HUDEP-2 (cell line): ENCODE measurements around the gene AGMO.
"Not testable (repeated sequence)": the region's sequence is repeated elsewhere in the genome, so short reads cannot be mapped to it uniquely, and the experiment has no call there.

Experiments used
- DNase-seq, 76 experiments: peaks; one replicate each; lab custom pipeline; 2025; ENCODE audit not compliant: unreplicated experiment in 76 of 76; lab: John Stamatoyannopoulos, UW

The AGMO gene

DNA sequence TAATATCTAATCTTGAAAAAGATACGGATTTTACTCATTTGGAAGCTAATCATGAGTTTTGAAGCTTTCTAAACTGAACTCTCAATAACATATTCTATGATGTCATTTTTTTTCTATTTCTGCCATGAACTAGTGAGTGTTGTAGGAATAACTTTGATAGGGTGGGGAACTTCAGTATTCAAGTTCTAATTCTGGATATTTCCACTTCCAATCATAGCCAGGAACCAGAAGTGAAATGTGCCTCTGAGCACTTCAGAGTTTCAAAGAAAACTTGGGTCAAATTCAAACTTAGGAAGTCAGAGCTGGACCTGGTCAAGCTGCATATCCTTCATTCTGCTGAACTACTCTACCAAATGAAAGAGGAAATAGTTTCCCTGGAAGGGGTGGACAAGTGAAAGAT is 847 bp downstream of the AGMO start:
- DNase-seq, result no peak

- no peak for DNase-seq
Observed at GRCh38 chr7:15559416-15559928, 2.3 kb downstream of the AGMO start.

DNA sequence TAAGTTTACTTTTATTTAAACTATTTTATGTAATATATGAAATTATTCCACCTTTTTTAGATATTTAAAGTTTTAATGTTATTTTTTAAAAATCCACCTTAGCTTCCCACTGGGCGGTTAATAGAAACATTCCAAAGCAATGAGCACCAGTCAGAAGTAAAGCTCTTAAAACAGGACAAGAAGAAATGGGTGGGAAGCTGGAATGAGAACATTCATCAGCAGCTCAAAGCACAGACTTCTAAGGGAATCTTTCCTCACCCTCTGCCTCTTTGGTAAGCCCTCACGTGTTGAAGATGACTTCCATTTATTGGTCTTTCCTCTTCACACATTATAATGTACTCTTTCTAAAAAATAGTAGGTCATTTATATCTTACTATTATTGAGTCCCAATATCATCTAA is 3.1 kb downstream of the AGMO start:
- DNase-seq, result no peak

DNA sequence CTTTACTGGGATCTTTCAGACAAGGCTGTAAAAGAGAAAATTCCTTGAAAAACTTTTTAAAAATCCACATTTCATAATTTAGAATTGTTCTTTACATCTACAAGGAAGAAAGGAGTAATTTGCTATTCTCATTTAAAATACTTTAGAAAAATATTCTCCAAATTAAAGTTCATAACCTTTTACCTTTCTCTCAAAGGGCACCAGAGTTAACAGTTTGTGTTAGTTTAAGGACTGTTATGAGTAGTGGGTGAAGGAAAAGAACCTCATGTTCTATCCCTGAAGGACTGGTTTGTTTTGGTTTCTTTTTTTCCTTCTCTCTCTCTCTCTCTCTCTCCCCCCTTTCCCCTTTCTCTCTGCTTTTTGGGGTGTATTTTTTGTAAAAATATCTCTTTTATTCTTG is 4.1 kb downstream of the AGMO start:
- DNase-seq, result no peak

GRCh38 chr7:15557186-15557585 is 4.6 kb downstream of the AGMO start:
- DNase-seq, result no peak

DNA sequence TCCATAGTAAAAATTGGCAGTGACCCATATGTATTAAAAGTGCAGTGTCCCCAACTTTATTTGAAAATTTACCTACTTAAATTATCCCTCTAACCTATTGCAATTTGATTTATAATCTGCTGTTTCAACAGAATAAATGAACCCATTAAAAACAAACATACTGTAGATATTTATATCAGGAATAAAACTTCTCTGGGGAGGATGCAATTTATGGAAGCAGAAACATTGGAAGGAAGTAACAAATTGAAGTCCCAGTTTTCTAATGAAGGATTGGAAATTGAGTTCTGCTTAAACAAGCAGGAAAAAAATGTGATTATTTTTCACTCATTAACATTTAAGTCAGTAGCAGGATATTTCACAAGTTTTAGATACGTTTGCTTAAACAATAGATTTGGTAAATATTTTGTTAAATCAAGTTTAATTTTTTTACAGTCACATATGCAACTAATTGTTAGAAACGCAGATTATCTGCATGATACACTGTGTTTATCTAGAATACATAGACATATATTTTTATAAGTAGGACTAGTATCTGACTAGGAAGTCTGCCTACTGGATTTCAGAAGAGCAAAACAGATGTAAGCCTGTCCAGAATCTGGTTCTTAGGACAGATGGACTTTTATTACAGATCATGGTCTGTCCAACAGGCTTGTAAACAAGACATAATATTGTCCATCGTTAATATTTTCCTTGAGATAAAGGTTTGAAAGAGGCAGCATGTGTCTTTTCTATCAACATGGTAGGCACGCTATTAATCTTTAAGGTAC is 5.3 kb downstream of the AGMO start:
- DNase-seq, result no peak

GRCh38 chr7:15555381-15555859 is 6.4 kb downstream of the AGMO start:
- no peak for DNase-seq

DNA sequence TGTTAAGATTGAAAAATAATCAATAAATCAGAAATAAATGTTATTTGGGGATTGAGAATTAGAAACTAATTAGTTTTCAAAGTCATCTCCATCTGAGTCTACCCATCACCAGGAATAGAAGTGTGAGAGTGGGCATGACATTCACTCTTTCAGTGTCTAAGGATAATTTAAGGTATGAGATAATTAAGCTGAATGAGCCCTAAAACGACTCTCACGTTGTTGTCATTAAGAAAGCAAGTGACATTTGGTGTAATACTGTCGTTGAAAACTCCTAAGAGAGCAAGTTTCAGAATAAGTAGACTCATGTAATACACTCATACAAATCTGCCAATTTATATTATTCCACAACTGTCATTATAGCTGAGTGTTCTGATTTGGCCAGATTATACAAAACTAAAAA is 7.1 kb downstream of the AGMO start:
- DNase-seq, result no peak

DNA sequence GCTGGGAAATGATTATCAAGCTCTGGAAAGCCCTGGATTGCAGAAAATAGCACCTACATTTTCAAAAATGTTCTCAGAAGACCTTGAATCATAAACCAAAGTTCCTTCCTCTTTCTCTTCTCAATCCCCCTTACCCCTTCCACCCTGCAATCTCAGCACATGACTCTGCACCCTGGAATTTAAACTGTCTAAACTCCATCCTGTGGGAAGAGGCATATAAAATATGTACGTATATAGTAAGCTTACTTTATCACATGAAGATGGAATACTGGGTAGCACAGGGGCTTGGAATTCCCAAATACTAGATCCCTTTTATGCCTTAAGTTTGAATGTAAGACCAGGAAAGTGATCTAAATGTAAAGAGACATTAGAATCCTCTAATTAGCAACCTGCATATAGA is 7.7 kb downstream of the AGMO start:
- DNase-seq, result no peak

GRCh38 chr7:15547320-15547719 is 14.5 kb downstream of the AGMO start:
- not testable (repeated sequence) for DNase-seq

DNA sequence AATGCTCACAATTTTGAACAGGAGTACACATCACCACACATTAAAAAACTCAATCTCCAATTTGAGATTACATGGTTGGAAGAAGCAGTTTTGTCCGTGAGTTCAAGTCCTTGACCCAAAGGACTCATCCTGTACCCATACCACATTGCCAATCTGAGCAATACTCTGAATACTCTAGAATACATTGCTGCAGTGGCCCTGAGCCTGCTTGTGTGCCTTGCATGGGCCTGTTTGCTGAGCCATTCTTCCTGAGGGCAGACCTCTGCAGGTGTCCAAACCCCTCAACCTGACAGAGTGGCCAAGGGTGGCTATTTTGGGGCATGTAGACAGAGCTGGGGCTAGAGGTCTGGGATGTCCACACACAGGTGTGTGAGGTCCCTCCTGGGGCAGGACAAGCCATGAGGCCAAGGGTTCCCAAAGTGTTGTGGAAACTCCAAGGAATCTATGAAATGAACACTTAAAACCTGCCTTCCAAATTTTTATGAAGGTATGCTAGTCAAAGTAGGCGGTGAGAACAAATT is 15.5 kb downstream of the AGMO start:
- no peak for DNase-seq

GRCh38 chr7:15544050-15544449 is 17.8 kb downstream of the AGMO start:
- DNase-seq, result no peak

DNA sequence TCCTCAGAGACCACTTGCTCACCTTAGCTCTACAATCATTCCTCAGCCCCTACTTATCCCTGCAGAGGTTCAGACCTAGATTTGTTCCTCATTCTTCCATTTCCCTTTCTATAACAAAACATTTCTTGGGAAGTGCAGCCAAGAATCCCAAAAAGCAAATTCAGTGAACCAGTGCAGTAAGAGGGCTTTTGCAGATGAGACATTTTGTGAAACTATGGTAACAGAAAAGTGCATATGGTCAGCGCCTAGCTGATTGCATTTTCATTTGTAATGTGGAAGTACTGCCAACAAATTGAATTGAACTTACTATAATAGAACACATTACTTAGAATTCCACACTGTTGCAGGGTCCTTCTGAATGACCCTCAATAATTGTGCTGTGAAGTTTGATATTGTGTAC is 18.6 kb downstream of the AGMO start:
- DNase-seq, result no peak

- no peak for DNase-seq
Observed at GRCh38 chr7:15527648-15528047, 34.2 kb downstream of the AGMO start.

DNA sequence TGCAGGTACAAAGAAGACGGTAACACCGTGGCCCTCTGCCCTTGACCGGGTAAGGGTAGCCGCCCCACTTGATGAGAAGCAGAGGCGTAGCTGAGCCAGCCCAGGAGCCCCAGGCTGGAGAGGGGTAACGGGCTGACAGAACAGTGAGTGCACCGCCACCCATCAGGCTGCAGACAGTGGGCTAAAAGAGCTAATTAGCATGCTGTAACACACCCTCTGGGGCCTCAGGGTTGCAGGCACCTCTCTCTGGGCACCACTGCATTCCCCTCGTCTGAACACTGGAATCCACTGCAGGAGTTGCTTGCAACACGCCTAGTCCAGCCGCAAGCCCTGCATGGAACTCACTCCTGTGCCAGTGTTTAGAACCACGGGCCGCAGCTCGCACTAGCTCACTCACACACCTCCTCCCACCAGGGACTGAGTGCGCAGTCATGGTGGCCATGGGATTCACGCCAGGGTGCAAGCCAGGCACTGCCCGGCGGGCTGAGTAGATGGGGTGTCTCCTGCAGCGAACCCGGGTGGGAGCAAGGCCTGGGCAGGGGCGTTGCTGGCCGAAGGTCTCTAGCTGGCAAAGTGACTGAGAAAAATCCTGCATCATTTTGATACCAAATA is 36.1 kb downstream of the AGMO start:
- DNase-seq, result no peak

GRCh38 chr7:15524077-15524476 is 37.7 kb downstream of the AGMO start:
- no peak for DNase-seq

GRCh38 chr7:15517865-15518264 is 44.0 kb downstream of the AGMO start:
- DNase-seq, result not testable (repeated sequence)

DNA sequence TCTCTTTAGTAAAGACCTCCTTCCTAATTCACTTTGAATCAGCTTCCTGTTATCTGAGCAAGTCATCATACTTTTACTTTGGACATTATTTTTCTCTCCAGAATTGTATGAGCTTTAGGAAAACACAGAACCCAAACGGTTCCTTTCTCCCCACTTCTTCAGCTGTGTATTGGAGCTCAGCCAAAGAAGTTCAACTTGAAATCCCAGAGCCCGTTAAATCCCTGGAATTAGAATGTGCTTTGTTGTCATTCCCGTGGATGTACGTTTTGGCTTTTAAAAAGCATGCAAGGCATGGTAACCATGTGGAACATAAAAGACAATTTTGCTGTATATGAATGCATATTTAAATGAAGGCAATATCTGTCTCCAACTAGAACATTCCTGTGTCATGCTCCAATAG is 46.6 kb downstream of the AGMO start:
- no peak for DNase-seq

- DNase-seq, result no peak
Observed at GRCh38 chr7:15508258-15508657, 53.6 kb downstream of the AGMO start.

- no peak for DNase-seq
Observed at GRCh38 chr7:15507708-15508107, 54.1 kb downstream of the AGMO start.

- DNase-seq, result no peak
Observed at GRCh38 chr7:15507171-15507570, 54.6 kb downstream of the AGMO start.

GRCh38 chr7:15505761-15506160 is 56.1 kb downstream of the AGMO start:
- DNase-seq, result no peak
